IPS DF 6.9 (cell line): Measurements from ENCODE around the gene OSCP1.

Experiments
- DNase-seq: peaks from one replicate; pipeline ENCODE4 v3.0.0-alpha.2; 2013; ENCODE audit warnings: low read depth, low spot score
- H3K27ac ChIP-seq: one replicate; pipeline ENCODE4 v1.5.1; 2013; ENCODE audit warnings: low read length, control low read depth
- H3K27me3 ChIP-seq: 2 replicates; pipeline ENCODE4 v1.6.1; 2013; ENCODE audit warnings: mild to moderate bottlenecking, low read length; ENCODE audit not compliant: control insufficient read depth, insufficient read depth
- H3K36me3 ChIP-seq: 2 replicates; pipeline ENCODE4 v1.6.1; 2013; ENCODE audit warnings: low read length; ENCODE audit not compliant: control insufficient read depth, insufficient read depth
- H3K4me1 ChIP-seq: 2 replicates; pipeline ENCODE4 v1.6.1; 2013; ENCODE audit warnings: low read length; ENCODE audit not compliant: control insufficient read depth, insufficient read depth
- H3K4me3 ChIP-seq: 2 replicates; pipeline ENCODE4 v1.5.1; 2013; ENCODE audit warnings: mild to moderate bottlenecking, low read length
- H3K9me3 ChIP-seq: 2 replicates; pipeline ENCODE4 v1.6.1; 2013; ENCODE audit warnings: low read length, inconsistent platforms; ENCODE audit not compliant: control insufficient read depth, insufficient read depth
- WGBS: extraction: QIAGEN DNeasy Blood & Tissue Kit; methylation state at CpG from one replicate; pipeline ENCODE4 v1.1.7; 2013; ENCODE audit warnings: mixed read lengths, missing lambda C conversion rate; ENCODE audit not compliant: insufficient read length, insufficient coverage; 5-methylcytosine and 5-hydroxymethylcytosine counted together

Gene OSCP1

DNA sequence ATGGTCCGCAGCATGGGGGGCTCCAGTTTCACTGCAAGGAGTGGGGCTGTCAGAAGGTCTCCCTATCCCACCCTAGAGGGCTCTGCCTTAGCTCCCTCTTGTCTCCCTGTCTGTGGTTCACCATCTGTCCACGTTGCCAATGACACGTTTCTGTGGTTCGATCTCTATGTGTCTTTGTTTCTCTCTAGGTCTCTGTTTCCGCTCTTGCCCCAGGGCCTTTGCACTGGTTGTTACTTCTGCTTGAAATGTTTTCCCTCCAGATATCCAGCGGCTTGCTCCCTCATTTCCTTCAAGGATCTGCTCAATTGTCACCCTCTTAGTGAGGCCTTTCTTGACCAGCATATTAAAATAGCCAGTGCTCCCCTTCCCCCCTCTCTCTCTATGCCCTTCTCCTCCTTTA, 22.4 kb upstream of the OSCP1 start:
- no peaks in the 10 kb centered on the region for H3K9me3 ChIP-seq
- no peak for DNase-seq

DNA sequence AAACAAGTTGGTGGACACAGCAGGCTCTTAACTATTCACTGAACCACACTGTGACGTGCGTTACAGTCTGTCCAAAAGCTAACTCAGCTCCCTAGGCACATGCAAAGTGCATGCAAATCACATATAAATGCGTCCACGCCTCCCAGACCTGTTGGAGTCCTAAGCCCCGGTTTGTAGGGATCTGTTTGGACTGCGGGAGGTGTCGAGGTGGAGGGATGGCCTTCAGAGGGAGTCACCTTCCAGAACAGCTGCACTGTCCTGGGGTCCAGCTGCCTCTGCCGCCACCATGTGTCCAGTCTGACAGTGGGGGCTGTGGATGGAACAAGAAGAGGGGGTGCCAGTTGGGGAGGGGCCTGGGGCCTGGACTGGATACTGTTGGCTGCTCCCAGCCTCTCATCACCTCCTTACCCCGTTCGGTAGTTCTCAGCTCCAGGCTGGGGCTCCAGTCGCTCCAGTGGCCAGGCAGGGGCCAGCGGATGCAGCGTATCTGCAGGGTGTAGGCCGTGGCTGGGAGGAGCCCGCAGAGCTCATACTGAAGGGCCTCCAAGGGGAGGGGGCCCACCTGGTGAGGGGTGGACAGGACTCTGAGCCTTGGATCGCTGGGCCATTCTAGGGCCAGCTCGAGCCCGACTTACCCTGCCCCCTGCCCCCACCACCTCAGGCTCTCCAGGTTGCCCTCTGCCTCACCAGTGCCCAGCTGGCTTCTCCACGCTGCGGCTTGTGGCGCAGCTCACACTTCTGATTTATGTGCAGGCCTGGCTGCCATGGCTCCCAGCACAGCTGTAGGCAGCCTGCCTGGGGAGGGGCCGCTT, 21.8 kb upstream of the OSCP1 start:
- H3K36me3 ChIP-seq = no peaks in the 10 kb centered on the region
- no CpG with 5 or more reads among the region's 22 CpGs for WGBS
- no peaks in the 10 kb centered on the region for H3K9me3 ChIP-seq
- no peaks in the 10 kb centered on the region for H3K4me1 ChIP-seq
- no peak for DNase-seq
- H3K27me3 ChIP-seq = peaks cover under 1% of the 10 kb centered on the region; the same call in 1 of the 2 replicates
- no peak overlapping the region for H3K4me3 ChIP-seq
- no peak overlapping the region for H3K27ac ChIP-seq

More for the DNA sequence above, 22.4 kb upstream of the OSCP1 start:
- Histone ChIP-seq H3K27me3 (no peaks in the 10 kb centered on the region), H3K27ac (no peak overlapping the region), H3K4me3 (no peak overlapping the region), H3K4me1 (no peaks in the 10 kb centered on the region), H3K36me3 (no peaks in the 10 kb centered on the region)
- no CpG with 5 or more reads among the region's 6 CpGs for WGBS

DNA sequence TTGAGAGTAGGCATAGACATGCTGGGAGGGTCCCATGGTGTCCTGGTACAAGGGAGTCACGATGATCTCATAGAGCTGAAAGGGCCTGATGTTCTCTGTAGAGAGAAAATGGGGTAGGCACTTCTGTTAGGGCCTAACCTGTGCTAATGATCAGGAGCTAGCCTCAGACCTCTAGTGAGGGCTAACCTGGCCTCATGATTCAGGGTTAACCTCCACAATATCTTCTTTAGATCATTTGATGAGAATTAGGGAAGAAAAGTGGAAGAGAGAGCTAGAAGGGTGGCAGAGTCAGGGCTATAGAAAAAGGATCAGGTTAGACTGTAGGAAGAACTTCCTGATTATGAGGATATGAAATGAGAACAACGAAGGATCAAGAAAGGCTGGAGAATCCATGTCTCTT, 18.9 kb upstream of the OSCP1 start:
- Histone ChIP-seq H3K4me1 (no peaks in the 10 kb centered on the region), H3K27ac (no peak overlapping the region), H3K27me3 (peaks cover 15% of the 10 kb centered on the region), H3K4me3 (no peak overlapping the region), H3K36me3 (no peaks in the 10 kb centered on the region), H3K9me3 (no peaks in the 10 kb centered on the region)
- no peak for DNase-seq
- no CpG with 5 or more reads among the region's 2 CpGs for WGBS

DNA sequence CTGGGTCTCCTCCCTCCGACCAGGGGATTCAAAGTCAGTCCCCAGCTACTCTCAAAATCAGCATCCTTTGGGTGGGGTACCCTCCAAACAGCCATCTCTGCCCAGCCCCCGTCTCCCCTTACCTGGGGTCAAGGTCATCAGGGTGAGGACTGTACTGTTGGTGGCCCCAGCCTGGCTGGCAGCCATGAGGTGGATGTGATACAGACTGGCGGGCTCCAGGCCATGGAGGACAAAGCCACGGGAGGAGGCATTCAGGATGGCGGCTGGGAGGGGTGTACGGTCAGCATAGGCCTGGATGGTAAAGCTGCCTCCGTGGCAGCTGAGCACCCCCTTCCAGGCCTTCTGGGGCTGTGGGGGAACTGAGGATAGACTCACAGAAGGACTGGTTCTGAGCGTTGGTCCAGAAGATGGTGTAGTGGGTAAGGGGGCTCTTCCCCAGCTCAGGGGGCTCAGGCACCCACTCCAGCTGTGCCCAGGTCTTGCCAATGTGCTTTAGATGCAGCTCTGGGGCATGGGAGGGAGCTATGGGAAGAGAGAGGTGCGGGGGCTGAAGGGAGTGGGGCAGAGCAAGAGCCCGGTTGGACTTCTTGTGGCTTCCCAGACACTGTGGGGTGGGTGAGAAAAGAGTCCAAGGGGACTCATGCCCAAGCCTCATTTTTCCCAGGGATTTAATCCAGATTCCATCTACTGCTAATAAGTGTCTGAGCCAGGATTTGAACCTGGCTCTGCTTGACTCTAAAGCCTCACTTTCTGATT, 17.6 kb upstream of the OSCP1 start:
- Histone ChIP-seq H3K27ac (no peak overlapping the region), H3K27me3 (peaks cover 15% of the 10 kb centered on the region), H3K36me3 (no peaks in the 10 kb centered on the region), H3K9me3 (no peaks in the 10 kb centered on the region), H3K4me3 (no peak overlapping the region), H3K4me1 (no peaks in the 10 kb centered on the region)
- WGBS = no CpG with 5 or more reads among the region's 10 CpGs
- no peak for DNase-seq

DNA sequence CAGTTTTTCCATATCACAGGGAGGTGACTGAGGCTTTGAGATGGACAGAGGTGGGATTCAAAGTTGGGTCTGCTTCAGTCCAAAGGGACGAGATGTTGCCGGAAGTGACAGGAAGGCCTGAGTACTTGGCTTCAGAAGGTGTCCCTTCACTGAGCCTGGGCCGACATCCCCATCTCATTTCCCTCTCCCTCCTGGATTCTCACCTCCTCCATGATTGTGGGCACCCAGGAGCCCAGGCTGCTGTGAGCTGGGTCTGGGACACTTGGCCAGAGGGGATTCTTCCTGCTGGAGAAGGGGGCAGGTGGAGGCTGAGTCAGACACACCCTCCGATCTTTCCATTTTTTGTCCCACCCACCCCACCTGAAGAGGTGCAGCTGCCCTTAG, 16.8 kb upstream of the OSCP1 start:
- no peaks in the 10 kb centered on the region for H3K4me1 ChIP-seq
- peaks cover 15% of the 10 kb centered on the region for H3K27me3 ChIP-seq
- no peak overlapping the region for H3K4me3 ChIP-seq
- no peaks in the 10 kb centered on the region for H3K36me3 ChIP-seq
- DNase-seq = no peak
- H3K9me3 ChIP-seq = no peaks in the 10 kb centered on the region
- H3K27ac ChIP-seq = no peak overlapping the region
- no CpG with 5 or more reads among the region's 4 CpGs for WGBS

DNA sequence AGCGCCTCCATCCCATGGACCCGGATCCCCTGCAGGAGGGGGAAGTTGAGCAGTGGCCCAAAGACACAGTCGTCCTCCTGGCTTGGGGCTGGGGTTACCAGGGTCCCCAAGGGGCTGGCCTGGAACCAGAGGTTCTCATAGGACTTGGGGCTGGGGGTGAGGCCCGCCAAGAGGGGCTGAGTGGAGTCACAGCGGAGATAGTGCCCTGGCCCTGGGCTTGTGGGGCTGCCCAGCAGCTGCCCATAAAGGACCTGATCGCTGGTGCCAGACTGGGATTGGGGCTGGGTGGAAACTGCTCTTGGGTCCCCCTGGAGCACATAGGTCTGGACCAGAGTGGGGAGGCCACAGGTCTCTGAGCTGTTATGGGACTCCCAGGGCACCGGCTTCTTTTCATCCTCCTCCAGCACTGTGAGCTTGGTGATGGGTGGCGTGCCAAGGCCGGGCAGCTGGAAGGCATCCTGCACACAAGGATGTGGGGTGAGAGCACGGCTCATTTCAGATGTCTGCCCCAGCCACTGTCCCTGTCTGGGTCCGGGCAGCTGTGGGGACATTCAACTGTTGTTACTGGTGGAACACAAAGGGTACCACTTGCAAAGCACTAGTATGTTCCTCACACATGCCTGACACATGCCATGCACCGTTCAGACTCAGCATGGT, 16.2 kb upstream of the OSCP1 start:
- no peak overlapping the region for H3K27ac ChIP-seq
- H3K36me3 ChIP-seq = peaks cover under 1% of the 10 kb centered on the region; the same call in 1 of the 2 replicates
- no peak for DNase-seq
- H3K9me3 ChIP-seq = no peaks in the 10 kb centered on the region
- H3K4me1 ChIP-seq = no peaks in the 10 kb centered on the region
- no CpG with 5 or more reads among the region's 12 CpGs for whole genome bisulfite sequencing
- H3K4me3 ChIP-seq = no peak overlapping the region
- H3K27me3 ChIP-seq = peaks cover 15% of the 10 kb centered on the region

DNA sequence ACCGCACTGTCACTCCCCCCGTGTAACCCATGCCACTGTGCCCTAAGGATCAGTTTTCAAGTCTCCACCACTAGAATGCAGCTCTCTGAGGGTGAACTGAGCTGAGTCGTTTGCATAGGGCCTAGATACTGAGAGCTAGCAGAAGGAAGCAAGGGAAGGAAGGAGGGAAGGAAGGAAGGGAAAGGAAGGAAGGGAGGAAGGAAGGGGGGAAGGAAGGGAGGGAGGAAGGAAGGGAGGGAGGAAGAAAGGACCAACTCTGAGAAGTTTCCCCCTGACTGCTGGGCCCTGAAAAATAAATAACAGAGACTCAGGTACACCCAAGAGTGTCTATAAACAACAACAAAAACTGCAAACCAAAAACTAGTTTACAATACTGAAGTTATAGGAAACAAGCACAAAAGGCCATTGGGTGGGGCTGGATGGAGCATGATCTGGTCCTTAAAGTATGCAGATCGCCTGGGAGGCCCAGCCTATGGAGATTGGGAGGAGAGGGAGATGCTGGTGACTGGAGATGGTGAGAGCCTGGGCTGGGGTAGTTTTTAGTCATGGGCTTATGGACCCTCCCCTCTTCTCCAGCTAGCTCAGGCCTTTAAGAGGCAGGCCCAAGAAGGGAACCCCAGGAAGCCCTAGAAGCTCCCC, 15.6 kb upstream of the OSCP1 start:
- no peak overlapping the region for H3K27ac ChIP-seq
- H3K36me3 ChIP-seq = peaks cover 7% of the 10 kb centered on the region; the same call in 1 of the 2 replicates
- H3K4me3 ChIP-seq = no peak overlapping the region
- peaks cover 15% of the 10 kb centered on the region for H3K27me3 ChIP-seq
- no CpG with 5 or more reads among the region's 4 CpGs for WGBS
- H3K9me3 ChIP-seq = no peaks in the 10 kb centered on the region
- no peak for DNase-seq
- no peaks in the 10 kb centered on the region for H3K4me1 ChIP-seq

DNA sequence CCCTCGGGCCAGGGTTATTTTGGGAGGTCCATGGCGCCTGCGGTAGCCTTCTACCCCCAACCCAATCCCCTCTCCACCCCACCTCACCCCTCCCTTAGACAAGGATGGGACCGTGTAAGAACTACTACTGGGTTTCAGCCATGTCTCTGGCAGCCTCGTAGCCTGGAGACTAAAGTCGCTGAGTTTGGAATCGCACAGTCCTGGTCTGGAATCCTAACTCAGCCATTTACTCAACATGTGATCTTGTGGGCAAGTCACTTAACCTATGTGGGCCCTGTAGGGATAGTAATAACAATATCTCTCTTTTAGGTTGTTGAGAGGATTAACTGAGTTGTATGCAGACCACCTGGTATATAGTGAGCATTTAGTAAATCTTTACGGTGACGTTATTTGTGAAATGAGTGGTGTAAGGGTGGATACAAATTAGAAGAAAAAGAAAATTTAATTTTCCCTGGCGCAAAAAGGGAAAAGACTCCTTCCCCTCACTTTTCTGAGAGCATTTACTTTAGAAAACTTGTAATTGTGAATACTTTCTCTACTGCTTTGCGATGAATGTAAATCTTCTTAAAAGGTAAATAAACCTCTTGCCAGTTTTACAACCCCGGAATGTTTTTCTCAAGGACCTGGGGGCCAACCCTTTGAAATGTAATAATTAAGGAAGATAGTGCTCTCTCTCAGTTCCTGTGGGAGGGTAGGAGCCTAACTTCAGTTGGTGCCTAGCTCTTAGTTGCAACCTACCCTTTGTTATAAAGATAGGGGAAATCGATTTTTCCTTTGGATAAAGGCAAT, 14.5 kb upstream of the OSCP1 start:
- Histone ChIP-seq H3K4me1 (no peaks in the 10 kb centered on the region), H3K9me3 (no peaks in the 10 kb centered on the region), H3K27ac (no peak overlapping the region), H3K36me3 (peaks cover 14% of the 10 kb centered on the region; the same call in 1 of the 2 replicates), H3K4me3 (peak overlapping the region; percentile 75; the same call in 1 of the 2 replicates), H3K27me3 (peaks cover 15% of the 10 kb centered on the region)
- no peak for DNase-seq
- no CpG with 5 or more reads among the region's 13 CpGs for WGBS

DNA sequence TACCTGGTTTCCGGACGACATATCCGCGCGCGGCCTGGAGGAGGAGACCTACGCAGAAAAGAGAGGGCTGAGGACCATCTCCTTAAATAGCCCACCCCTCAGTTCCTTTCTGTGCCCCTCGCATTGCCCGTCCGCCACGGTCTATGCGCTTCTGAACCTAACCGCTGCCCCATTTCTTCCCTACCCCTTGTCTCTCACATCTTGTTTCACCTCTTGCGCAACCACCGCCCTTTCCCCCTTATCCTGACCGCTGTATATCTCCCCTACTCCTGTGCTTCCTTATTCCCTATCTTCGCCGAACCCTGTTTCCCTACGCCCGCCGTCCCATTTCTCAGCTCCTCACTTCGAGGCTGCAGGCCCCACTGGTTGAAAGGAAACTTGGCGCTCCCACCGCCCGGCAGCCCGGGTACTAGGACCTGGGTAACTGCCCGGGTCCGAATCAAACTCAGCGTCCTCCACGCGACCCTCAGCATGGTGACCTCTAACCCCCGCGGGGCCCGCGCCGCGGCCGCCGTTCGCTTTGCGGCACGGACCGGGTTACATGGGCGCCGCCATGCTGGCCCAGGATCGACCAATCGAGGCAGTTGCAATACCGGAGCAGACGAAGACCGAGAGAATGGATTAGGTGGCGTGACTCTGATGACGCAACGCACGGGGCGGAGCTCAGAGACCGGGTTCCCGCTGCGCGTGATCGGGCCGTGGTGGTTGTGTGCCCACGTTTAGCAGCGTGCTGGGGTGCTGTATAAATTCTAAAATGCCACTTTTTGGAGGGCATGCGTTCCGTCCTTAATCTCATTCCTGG, 13.8 kb upstream of the OSCP1 start, which contains the start of gene MRPS15:
Gene MRPS15 (minus strand): TSS at position 582 of the 802 bp plus-strand sequence. CDS start 109 bp downstream, at position 473.
- no CpG with 5 or more reads among the region's 65 CpGs for WGBS

More for the DNA sequence above, 13.8 kb upstream of the OSCP1 start, which contains the start of gene MRPS15:
- peaks cover 14% of the 10 kb centered on the region; the same call in 1 of the 2 replicates for H3K36me3 ChIP-seq
- peaks cover 15% of the 10 kb centered on the region for H3K27me3 ChIP-seq
- no peaks in the 10 kb centered on the region for H3K4me1 ChIP-seq
- H3K4me3 ChIP-seq = peak within 1 kb of the TSS; percentile 75; the same call in 1 of the 2 replicates
- H3K27ac ChIP-seq = no peak within 1 kb of the TSS
- peak; percentile 87 for DNase-seq
- no peaks in the 10 kb centered on the region for H3K9me3 ChIP-seq
